ENCODE data around the gene TMC1.

The TMC1 gene

DNA sequence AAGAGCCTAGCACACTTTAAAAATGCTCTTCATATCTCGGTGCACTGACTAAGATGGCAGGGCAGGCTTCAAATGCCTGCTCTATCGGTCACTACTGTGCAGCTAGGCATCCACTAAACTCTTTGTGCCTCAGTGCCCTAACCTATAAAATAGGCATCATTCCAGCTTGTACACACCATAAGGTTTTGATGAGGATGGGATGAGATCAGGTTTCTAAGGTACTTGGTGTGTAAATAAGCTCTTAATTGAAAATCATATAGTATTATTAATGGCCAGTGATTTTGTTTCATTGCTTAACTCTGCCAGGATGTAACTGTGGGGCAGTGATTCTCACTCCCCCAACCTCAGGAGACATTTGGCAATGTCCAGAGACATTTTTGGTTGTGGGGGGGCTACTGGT is 352.9 kb downstream of the TMC1 start:
- no peak for DNase-seq (ENCODE audit: low spot score)

GRCh38 chr9:72875221-72875620 is 353.8 kb downstream of the TMC1 start:
- no peak for DNase-seq (ENCODE audit: low spot score)

GRCh38 chr9:72880821-72881220 is 359.4 kb downstream of the TMC1 start:
- DNase-seq (ENCODE audit: low spot score), result no peak

DNA sequence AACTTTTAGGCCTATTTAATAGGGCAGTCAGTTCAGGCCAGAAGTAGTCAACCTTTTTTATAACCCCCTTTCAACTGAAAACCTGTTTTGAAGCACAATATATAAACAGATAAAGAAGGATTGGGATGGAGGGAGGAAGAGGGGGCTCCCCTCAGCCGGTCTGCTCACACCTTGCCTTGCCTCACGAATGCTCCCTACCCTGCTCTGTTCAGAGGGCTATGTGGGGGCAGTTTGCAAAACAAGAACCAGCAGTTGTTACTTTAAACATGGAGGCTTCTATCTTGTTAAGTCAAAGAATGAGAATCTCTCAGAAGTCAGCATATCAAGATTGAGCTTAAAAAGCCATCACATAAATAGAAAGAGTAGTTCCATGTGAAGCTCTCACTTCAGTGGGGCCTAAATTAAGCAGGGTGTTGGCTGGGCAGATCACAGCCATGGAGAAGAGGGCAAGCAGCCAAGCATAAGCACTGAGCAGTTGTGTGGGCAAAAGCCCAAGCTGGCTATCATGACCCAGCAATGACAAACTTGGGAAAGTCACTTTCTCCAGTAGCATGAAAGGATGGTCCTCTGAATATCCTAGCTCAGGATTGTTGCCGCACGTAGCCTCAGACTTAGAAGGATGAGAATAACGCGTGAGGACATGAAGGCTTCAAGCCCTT is 360.8 kb downstream of the TMC1 start:
- DNase-seq (ENCODE audit: low spot score), result no peak

GRCh38 chr9:72883875-72884274 is 362.5 kb downstream of the TMC1 start:
- no peak for DNase-seq (ENCODE audit: low spot score)

DNA sequence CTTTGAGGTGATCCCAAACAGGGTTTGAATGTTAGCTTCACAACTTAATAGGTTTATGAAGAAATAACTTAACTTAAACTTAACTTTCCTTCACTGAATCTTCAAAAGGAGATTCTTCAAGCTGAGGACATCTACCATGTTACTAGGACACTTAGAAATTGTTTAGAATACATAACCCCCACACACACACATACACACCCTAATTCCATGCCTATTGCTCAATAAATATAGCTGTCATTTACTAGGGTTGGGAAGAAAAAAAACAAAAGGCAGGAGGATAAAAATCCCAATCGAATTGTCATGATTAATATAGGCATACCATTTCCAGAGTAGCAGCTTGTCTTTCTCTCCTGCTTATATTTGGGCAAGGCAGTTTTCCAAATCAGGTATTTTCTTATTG is 363.1 kb downstream of the TMC1 start:
- DNase-seq (ENCODE audit: low spot score), result no peak

All from putamen (tissue), 1 donor.